GM18870 (cell line): Measurements from ENCODE around the gene FBRSL1.
"Not testable (repeated sequence)": the region's sequence is repeated elsewhere in the genome, so short reads cannot be mapped to it uniquely, and the experiment has no call there.

Source experiments
- ATAC-seq: cut with Tn5 transposase; IDR thresholded peaks from one replicate; pipeline ENCODE4 v1.9.1; 2021; ENCODE audit warnings: moderate library complexity; ENCODE audit not compliant: unreplicated experiment

The FBRSL1 gene

DNA sequence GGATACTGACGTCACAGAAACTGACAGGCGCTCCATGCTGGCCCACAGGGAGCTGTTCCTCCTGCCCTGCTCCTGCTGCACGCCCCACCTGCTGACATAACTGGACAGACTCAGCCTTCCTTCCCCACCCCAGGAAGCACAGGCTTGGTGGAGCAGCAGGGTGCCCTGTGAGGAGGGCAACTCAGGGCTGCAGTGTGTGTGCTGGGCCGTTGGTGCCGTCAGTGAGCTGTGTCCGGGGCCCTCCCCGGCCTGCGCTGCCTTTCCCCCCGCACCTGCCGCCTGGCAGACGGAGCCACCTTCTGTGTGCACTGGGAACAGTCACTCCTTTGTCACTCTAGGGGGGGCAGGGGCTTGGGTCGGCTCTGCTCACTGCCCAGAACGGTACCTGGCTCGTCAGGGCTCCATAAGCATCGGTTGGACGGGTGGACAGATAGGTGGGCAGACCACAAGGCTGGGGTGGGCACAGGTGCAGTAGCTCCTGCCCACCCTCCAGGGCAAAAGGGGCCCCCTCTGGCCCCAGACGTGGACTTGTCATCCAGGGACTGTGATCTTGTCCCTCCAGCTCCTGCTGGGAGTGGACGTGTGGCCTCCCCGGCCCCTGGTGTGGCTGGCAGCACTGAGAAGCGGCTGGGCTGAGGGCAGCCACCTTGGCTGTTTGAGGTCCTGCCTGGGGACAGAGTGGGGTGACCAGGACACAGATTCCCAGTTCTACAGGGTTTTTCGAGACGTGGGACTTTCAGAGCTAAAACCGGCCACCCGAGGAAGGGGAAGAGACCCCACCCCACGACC is 32.8 kb downstream of the FBRSL1 start:
- no peak for ATAC-seq

DNA sequence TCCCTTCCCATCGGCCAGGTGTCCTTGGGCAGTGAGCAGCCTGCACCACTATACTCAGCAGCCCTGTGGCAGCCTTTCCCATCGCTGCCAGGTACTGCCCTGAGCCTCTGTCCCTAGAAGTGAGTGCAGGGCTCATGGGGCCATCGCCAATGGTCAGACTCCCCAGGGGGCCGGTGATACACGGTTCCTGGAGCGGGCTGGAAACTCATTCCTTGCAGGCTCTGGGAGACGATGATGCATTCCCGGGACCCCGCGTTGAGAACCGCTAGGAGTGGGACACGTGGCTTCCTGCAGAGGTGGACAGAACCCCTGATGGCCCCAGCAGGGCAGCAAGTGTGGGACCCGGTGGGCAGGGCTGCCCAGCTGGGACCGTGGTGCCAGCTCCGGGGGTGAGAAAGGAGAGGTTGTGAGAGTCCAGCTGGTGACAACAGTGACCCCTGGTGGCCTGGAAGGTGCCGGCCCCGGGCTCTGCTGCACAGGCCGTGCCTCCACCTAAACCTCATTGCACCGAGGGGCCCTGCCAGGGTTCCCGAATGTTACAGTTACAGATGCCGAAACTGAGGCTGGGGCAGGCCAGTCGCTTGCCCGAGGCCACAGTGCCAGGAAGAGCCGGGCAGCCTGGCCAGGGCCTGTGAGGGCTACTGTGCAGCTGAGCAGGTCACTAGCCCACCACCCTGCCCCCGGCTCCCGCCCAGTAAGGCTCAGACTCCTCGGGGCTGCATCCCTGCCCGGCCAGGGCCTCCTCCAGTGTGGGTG is 33.8 kb downstream of the FBRSL1 start:
- no peak for ATAC-seq

DNA sequence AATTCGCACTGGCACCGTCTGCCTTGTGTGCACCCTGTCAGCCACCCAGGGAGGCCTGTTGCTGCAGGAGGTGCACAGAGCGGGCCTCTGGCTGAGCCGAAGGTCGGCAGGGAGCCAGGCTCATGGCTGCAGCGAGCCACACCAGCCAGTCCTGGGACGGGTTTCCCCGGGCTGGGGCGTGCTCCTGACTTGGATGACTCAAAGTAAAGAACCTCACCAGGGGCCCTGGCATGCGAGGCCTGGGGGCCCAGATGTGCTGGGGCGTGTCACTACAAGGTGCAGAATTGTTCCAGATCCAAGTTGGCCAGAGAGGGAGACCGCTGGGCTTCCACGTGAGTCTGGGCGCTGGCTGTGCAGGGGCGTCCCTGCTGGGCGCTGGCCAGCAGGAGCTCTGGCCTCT is 34.5 kb downstream of the FBRSL1 start:
- ATAC-seq = no peak

DNA sequence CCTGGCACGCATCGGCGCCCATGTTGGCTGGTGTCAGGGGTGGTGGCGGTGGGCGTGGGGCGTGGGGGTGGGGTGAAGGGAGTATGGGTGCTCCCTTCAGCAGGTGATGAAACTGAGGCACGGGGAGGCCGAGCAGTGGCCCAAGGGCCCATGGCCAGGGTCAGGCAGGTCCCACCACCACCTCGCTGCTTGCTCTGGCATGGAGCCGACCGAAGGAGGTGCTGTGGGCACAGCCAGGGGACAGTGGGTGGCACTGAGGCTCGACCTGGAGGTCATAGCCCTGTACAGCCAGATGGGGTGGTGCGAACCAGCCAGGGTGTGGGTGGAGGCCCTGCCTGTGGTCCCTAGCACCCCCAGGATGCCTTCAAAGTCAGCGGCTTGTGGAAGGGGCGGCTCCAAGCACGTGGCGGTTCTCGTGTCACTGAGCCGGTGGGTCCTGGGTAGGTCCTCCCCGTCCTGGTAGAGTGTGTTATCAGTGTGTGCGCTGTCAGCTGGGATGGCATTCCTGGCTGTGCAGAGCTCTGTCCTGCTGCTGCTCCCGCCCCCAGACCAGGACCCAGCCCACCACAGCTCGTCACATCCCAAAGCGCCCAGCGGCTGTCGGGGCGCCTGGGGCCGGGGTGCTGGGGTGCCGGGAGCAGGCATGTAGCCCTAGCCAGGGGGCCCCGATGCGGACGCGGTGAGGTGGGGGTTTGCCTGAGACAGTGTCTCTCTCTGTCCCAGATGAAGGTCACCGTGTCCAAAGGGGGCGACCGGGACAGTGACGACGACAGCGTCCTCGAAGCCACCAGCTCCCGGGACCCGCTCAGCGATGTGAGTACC is 35.3 kb downstream of the FBRSL1 start:
- no peak for ATAC-seq

DNA sequence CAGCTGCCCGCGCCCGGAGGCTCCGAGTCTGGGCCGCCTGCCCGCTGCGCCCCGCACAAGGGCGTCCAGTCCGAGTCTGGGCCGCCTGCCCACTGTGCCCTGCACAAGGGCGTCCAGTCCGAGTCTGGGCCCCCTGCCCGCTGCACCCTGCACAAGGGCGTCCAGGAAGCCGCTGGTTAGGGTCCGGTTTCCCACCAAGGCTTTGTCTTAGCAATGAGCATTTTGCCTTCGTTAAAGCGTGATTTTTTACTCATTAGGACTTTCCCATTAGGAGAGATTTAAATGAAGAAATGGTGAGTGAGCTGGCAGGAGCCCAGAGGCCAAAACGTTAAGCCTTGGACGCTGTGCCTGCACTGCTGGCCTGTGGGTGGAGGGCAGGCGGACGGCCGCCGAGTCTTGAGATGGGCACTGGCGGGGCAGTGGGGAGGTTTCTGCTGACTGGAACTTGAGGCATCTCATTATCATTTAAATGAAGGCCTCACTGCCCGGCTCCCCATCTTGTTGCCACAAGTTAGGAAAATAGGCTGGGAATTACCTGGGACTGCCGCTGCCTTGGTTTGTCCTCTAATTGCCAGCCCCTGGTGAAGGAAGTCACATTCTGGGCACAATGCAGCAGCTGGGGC is 36.0 kb downstream of the FBRSL1 start:
- no peak for ATAC-seq

DNA sequence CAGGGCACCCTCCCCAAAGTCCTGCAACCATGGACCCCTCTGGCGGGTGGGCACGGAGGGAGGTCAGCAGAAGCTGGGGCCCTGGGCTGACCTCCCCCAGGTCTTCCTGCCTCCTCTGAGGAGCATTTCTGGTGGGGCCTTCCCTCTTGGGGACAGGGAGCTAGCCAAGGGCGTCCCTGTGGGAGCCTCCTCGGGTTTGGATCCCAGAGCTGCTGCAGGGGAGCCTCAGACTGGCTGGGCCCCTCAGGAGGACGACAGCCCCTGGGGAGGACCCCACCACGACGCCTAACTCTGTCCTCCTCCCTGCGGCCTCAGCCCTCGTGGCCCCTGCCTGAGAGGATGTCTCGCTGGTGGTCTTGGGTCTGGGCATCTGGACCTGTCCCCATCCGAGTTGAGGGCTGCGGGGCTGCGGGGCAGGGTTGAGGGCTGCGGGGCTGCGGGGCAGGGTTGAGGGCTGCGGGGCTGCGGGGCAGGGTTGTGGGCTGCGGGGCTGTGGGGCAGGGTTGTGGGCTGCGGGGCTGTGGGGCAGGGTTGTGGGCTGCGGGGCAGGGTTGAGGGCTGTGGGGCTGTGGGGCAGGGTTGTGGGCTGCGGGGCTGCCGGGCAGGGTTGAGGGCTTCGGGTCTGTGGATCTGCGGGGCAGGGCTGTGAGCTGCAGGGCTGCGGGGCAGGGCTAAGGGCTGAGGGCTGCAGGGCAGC is 37.4 kb downstream of the FBRSL1 start:
- ATAC-seq = no peak

DNA sequence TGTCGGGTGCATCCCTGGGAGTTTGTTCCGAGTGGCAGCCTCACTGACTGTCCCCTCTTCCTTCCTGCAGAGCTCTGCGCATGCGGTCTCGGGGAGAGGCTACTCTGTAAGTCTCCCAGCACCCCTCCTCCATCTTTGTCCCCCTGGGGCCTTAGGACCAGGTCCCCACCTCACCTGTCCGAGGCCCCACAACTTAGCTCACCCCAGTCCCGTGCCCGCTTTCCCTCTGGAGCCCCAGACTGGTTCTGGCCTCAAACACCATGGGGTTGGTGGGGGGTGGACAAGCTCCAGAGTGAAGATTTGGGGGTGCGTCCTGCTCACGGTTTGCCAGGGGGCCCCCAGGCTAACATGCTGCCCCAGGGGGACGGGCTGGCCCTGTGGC is 37.9 kb downstream of the FBRSL1 start:
- ATAC-seq = no peak

DNA sequence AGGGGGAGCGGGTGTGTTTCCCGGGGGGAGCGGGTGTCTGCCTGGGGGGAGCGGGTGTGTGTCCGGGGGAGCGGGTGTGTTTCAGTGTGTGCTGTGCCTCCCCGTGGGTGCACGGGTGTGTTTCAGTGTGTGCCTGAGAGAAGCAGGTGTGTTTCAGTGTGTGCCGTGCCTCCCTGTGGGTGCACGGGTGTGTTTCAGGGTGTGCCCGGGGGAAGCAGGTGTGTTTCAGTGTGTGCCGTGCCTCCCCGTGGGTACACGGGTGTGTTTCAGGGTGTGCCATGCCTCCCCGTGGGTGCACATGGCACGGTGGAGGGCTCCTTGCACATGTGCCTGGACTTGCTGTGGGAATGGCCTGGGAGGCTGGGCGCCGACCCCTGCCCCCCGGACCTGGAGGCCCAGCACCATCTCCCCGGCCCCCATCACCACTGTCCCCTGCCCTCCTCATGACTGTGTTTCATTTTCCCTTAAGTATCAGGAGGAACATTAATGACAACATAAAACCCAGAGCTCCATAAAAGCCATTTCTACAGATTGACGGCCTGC is 38.7 kb downstream of the FBRSL1 start:
- ATAC-seq = no peak

DNA sequence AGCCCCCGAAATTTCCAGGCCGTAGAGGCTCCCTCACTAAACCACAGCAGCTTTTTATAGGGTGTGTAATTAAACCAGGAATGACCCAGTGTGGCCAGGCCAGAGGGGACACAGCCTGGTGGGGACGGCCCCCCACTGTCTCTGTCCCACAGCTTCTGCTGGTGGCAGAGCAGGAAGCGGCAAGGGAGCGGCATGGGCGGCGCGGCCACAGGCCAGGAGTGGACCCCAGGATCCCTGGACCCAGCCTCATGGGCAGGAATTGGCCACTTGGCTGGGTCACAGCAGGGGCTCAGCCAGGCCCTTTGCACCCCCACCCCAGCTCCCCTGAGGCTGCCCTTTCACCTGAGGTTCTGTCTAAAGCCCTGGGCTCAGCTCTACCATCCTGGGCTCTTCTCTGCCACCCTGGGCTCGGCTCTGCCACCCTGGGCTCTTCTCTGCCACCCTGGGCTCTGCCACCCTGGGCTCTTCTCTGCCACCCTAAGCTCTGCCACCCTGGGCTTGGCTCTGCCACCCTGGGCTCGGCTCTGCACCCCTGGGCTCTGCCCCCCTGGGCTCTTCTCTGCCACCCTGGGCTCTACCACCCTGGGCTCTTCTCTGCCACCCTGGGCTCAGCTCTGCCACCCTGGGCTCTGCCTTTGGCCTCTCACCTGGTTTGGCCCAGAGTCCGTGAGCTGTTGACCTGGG is 39.3 kb downstream of the FBRSL1 start:
- no peak for ATAC-seq

DNA sequence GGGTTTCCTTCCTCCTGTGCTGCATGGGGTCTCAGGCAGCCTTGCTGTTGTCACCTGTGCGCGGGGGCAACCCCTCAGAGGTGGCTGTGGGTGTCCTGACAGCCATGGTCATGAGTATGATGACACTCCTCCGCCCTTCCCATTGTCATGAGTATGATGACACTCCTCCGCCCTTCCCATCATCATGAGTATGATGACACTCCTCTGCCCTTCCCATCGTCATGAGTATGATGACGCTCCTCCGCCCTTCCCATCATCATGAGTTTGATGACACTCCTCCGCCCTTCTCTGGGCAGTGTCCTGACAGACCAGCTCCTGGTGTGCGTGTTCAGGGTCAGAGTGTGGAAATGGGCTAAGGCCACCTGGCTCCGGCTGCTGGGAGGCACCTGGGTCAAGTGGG is 40.0 kb downstream of the FBRSL1 start:
- ATAC-seq = no peak

DNA sequence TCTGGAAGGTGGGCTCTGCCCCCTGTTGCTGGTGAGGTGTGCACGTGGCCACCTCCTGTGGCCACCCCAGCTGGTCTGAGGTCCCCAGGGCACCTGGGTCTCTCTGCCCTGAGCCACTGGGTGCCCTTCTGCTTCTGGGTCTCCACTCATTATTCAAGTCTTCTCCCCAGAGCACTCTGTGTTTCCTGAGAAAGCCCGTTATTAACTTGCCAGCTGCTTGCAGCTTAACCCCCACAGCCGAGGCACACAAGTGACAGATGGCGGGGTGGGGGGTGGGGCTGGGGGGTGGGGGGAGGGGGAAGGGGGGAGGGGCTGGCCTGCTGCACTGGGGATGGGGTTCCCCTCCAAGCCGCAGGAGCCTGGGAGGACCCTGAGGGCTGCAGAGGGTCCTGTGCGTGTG is 40.5 kb downstream of the FBRSL1 start:
- no peak for ATAC-seq

DNA sequence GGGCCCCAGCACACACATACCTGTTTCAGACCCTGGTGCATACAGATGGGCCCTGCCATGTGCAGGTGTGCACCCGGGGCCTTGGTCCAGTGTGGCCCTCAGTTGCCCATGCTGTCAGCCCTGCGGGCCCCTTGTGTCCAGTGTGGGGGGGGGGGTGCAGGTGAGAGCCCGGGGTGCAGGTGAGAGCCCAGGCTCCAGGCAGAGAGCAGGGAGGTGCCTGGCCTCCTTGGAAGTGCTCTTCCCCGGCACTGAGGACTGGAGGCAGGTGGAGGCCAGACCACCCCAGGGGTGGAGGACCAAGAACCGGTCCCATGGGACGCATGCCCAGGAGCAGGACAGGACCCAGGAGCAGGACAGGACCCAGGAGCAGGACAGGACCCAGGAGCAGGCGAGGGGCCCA is 40.9 kb downstream of the FBRSL1 start:
- ATAC-seq = no peak

DNA sequence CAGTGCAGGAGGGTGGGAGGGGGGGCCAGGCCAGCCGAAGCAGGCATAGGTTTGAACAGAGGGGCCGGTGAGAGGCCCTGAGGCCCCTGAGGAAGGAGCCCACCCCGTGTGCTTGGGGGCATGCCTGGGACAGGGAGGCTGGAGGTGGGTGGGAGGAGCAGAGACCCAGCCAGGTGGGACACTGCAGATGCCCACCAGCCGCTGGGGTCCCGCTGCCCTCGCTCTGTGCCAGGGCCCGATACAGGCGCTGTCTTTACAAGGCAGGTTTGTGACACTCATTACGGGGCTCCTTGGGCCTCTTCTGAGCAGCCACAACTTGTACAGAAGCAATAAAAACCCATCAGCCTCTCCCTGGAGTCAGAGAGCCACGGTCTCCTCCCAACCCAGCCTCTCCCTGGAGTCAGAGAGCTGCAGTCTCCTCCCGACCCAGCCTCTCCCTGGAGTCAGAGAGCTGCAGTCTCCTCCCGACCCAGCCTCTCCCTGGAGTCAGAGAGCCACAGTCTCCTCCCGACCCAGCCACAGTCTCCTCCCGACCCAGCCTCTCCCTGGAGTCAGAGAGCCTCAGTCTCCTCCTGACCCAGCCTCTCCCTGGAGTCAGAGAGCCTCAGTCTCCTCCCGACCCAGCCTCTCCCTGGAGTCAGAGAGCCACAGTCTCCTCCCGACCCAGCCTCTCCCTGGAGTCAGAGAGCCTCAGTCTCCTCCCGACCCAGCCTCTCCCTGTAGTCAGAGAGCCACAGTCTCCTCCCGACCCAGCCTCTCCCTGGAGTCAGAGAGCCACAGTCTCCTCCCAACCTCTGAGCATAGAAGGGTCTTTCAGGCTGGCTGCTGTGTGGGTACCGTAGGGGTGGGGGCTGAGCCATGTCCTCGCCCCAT is 43.0 kb downstream of the FBRSL1 start:
- not testable (repeated sequence) for ATAC-seq

DNA sequence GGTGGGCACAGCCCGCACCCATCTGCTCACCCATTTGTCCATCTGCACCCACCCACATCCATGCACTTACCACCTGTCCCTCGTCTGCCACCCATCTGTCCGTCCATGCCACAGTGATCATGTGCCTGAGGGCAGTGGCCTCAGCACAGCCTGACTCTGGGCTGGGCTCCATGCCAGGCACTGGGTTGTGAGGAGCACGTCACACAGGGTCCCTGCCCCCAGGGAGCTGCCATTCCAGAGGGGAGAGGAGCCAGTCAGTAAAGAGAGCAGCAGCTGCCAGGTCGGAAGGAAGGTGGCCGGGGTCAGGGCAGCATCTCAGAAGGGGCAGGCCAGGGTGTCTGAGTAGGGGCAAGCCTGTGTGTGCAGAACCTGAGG is 43.6 kb downstream of the FBRSL1 start:
- ATAC-seq = no peak

DNA sequence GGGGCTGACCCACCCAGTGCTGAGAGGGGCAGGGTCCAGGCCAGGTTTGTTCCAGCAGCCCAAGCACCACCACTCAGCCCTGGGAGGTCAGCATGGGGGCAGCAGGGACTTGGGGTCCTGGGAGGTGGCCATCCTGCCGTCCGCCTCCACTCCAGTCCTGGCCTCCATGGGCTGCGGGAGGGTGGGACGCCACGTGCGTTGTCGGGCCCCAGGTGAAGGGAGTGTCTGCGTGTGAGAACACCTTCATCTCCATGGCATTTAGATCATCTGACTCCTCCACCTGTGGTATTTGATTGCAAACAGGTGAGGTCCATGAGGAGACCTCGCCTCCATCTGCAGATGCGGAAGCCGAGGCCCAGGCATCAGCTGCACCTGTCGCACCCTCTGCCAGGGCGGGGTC is 44.1 kb downstream of the FBRSL1 start:
- ATAC-seq = no peak

DNA sequence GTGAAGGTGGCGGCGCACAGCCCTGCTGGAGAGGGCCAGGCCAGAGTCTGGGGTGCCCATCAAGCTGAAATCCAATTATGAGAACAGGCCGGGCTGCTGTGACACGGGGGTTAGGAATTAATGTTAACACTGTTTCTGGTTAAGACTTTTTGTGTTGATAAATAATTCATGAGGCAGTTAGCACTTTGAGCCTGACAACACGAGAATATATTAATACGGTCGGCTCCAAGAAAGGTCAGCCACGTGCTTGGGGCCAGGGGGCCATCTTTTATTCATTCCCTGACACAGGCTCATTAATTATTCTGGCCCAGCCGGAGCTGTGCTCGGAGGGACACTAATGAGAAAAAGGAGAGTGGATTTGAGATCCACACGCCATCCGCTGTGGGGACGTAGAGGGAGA is 45.1 kb downstream of the FBRSL1 start:
- ATAC-seq = no peak

DNA sequence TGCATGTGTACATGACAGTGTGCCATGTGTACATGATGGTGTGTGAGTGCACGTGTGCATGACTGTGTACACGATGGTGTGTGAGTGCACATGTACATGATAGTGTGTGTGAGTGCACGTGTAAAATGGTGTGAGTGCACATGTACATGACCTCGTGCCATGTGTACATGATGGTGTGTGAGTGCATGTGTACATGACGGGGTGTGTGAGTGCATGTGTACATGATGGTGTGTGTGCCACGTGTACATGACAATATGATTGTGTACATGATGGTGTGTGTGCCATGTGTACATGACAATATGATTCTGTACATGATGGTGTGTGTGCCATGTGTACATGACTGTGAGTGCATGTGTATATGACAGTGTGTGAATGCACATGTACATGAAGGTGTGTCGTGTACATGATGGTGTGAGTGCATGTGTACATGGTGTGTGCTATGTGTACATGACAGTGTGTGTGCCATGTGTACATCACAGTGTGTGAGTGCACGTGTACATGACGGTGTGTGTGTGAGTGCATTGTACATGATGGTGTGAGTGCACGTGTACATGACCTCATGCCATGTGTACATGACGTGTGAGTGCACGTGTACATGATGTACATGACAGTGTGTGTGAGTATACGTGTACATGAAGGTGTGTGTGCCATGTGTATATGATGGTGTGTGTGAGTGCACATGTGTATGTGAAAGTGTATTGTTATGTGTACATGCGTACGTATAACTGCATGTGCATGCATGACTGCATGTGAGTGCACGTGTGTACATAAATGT is 46.3 kb downstream of the FBRSL1 start:
- no peak for ATAC-seq

DNA sequence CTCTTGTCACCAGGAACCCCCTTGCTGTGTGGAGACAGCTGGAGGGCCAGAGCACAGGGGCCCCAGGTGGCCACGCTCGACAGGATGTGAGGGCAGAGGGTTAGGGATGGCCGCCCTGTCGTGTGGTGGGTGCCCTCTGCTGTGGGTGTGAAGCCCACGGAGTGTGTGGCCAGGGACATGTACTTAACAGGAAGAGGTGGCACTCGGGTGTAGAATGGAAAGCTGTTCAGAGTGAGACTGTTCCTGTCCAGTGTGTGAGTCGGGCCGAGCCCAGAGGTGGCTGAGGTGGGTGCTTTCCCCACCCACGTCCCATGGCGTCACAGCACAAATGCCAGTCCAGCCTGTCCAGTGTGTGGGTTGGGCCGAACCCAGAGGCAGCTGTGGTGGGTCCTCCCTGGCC is 47.1 kb downstream of the FBRSL1 start:
- no peak for ATAC-seq
